Omental fat pad (tissue), 4 donors: ENCODE results near the gene NISCH. TPM values are rescaled to one million over a fixed set of nuclear protein-coding genes. Genes with fewer than 3 reads are reported as not detected.

Experiments
- ATAC-seq: fragments of 150-250 bp; one replicate; pipeline ENCODE4 v1.9.1; 2016; ENCODE audit warnings: mild to moderate bottlenecking, moderate library complexity; ENCODE audit not compliant: low FRiP score
- DNase-seq: peaks from one replicate; pipeline ENCODE4 v3.0.0-alpha.2; 2019; ENCODE audit warnings: low spot score
- total RNA-seq, 4 donors: library from RNA; depleted of rRNA; stranded (reverse); fragments of >200 nt; gene quantifications; one replicate each; pipeline ENCODE4 v1.1.0, GENCODE V29; 2016
- TF ChIP-seq, protein P1 (sequence below), 3 donors: fragments of 450-650 bp; IDR thresholded peaks; one replicate each; pipeline ENCODE4 v1.5.1; 2016 to 2017; ENCODE audit warnings: antibody characterized with exemption in 3 of 3, mild to moderate bottlenecking in 3 of 3, moderate library complexity in 2 of 3

The NISCH gene
- total RNA-seq, 4 donors from 2014 or later: 59.8 to 82.3 (median 68.5) TPM

DNA sequence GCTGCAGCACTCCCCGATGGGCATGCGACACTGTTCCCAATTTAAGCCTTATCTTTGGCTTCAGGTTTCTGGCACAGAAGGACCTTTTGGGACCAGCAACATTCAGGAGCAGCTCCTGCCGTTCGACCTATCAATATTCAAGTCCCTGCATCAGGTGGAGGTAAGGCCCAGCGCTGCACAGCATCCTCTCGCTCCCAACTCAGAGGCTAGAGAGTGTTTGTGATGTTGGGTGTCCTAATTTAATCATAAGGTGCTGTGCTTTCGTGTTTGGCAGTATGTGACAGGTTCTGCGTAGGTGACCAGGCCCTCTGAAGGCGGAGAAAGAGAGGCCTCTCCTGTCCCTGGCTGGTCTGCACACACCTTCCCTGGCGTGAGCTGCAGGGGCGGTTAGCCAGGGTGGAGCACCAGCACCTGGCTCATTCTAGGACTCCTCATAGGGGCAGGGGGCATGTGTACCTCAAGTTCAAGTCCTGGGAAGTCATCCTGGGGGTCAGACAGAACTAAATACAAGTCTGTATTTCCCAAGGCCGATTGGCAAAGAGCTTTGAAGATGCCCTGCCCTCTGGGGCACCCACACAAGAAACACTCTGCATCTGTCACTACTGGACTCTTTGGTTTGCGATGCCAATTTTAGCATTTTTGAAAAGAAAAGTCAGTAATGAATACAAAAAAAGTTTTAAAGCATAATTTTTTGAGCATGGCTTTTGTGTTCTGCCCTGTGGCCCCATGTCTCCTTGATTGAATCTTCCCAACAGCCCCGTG lies 17.0 kb downstream of the NISCH start:
- DNase-seq: no peak
- TF ChIP-seq, protein P1, sequence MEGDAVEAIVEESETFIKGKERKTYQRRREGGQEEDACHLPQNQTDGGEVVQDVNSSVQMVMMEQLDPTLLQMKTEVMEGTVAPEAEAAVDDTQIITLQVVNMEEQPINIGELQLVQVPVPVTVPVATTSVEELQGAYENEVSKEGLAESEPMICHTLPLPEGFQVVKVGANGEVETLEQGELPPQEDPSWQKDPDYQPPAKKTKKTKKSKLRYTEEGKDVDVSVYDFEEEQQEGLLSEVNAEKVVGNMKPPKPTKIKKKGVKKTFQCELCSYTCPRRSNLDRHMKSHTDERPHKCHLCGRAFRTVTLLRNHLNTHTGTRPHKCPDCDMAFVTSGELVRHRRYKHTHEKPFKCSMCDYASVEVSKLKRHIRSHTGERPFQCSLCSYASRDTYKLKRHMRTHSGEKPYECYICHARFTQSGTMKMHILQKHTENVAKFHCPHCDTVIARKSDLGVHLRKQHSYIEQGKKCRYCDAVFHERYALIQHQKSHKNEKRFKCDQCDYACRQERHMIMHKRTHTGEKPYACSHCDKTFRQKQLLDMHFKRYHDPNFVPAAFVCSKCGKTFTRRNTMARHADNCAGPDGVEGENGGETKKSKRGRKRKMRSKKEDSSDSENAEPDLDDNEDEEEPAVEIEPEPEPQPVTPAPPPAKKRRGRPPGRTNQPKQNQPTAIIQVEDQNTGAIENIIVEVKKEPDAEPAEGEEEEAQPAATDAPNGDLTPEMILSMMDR (IDR thresholded peaks at IDR 0.05): no peak
- ATAC-seq: no peak

DNA sequence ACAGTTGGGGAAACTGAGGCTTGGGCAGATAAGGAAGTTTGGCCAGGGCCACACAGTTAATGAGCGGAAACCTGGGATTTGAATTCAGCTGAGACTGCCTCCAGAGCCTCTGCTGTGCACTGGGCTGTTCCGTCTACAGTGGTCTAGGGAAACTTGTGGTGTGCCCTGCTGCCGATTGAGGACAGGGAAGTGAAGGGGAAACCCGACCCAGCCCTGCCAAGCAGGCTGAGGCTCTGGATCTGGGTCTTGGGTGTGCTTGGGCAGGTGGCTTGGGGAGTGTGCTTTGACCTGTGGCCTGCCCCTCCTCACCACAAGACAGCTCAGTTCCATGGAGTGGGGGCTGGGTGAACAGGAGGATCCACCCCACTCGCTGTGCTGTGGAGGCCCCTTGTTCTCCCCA lies 17.6 kb downstream of the NISCH start:
- ATAC-seq (no peak), DNase-seq (no peak)
- TF ChIP-seq, protein P1 (IDR thresholded peaks at IDR 0.05): no peak

DNA sequence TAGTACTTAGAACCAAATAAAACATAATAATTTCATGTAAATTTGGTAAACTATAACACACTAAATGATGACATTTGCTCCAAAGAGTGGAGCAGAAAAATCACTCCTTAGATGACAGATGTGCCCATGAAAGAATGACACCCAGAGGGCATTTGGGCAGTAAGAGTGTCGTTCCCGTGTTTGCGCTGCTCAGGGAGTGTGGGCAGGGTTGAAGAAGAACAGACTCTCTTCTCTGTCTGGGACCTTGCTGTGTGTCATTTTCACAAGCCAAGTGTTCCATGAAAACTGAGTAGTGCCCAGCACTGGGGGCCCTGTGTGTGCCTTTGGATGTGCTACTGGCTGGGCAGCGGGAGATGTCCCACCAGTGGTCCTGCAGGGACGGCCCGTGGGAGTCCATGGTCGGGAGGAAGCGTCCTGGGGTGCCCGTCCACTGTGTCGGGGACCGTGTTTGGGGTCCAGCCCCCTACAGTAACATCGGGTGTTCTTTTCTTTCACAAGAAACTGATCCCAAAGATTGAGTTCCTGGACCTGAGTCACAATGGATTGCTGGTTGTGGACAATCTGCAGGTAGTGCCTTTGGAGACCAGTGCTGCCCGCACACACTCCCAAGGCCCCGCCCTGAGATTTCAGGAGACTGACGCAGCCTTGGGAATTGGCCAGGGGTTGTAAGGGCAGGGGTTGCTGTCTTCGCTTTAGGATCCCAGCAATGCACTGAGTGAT lies 21.8 kb downstream of the NISCH start:
- ATAC-seq (no peak), DNase-seq (no peak)
- TF ChIP-seq, protein P1 (IDR thresholded peaks at IDR 0.05): no peak

DNA sequence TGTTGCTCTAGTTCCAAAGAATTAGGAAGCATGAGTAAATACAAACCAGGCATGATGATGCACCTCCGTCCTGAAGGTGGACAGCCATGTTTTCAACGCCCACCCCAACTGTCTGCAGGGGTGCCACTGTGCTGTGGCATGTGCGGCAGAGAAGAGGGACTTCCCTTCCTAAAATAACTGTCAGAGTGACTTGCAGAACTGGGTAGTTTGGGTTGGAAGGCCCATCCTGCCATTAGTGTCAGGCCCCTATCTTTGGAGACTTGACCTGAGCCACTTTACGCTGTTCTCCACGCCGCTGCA lies 22.3 kb downstream of the NISCH start:
- ATAC-seq (no peak), DNase-seq (no peak)
- TF ChIP-seq, protein P1 (IDR thresholded peaks at IDR 0.05): no peak

DNA sequence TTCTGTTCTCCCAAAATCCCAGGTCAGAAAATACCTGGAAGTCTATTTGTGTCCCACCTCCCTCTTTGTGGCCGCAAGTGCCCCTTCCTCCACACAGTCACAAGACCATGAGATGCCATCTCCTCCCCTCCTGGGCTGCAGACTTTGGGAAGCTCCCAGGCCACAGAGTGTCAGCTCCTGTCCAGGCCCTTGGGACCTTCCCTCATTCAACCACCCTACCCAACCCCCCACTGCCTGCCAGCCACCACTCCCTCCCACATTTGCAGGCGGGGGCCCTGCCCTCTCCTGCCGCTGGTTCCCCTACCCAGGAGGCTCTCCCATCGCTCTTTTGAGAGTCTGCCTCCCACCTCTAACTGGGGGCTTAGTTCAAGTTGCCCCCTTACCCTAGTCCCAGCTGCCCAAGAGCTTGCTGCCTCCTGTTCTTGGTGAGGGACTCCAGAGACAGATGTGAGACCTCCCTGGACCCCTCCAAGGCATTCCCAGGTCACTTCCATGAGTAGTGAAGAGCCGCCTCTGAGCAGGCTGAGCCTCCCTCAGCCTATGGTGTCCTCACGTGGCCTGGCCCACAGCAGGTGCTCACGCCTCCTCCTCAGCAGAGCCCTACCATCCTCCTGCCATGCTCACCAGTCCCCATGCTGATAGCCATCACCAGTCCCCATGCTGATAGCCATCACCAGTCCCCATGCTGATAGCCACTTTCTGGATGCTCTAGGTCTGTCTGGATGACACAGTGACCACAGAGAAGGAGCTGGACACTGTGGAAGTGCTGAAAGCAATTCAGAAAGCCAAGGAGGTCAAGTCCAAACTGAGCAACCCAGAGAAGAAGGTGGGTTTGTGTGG lies 23.9 kb downstream of the NISCH start:
- no peak for ATAC-seq
- no peak for DNase-seq
- TF ChIP-seq, protein P1 (IDR thresholded peaks at IDR 0.05): no peak

DNA sequence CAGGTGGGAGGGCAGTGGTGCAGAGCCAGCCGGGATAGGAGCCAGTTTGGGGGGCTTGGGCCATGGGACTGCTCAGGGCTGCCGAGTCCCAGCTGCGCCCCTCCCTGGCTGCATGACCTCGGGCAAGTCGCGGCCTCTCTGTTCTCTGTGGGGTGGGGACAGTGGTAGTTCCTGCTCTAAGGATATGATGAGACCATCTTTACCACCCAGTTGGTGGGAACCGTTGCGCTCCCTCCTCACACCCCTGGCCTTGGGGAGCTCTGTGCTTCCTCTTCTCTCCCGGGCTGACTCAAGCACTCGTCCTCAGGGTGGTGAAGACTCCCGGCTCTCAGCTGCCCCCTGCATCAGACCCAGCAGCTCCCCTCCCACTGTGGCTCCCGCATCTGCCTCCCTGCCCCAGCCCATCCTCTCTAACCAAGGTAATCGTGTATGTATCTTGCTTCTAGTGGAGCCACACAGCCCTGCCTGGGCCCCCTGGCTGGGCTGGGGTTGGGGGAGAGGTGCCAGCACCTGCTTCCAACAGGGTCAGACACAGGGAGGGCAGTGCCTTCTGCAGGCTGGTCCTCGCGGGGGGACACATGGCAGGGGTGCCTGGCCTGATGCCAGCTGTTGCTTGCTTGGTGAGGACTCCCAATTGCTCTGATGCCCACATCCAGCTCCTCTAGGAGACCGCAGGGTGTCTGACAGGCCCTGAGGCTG lies 24.6 kb downstream of the NISCH start:
- TF ChIP-seq, protein P1 (IDR thresholded peaks at IDR 0.05): no peak
- no peak for ATAC-seq
- DNase-seq: no peak
